K562 (cell line): ENCODE measurements around the gene YPEL3. TPM values are rescaled to one million over a fixed set of nuclear protein-coding genes. Genes with fewer than 3 reads are reported as not detected.

Experiments used
- ELF4 ChIP-seq: fragments of 450-650 bp; formaldehyde crosslinking; IDR thresholded peaks from 2 replicates; pipeline ENCODE4 v1.4.0; 2022; ENCODE audit warnings: missing genetic modification characterization
- FOSL1 ChIP-seq: fragments of 200-800 bp; sonication (Bioruptor generic); conservative IDR thresholded peaks from 2 replicates; pipeline ENCODE4 v1.6.1; 2016; ENCODE audit warnings: missing genetic modification characterization, missing compliant biosample characterization
- FOXJ3 ChIP-seq: sonication (generic); formaldehyde crosslinking; IDR thresholded peaks from 2 replicates; pipeline ENCODE4 v1.4.0; 2020; ENCODE audit warnings: mild to moderate bottlenecking, missing genetic modification reagents
- GABPA ChIP-seq: fragments of 200-800 bp; sonication (Bioruptor generic); conservative IDR thresholded peaks from 2 replicates; pipeline ENCODE4 v1.6.1; 2016; ENCODE audit warnings: low read depth, missing genetic modification characterization, missing compliant biosample characterization
- GABPB1 ChIP-seq: sonication (generic); formaldehyde crosslinking; IDR thresholded peaks from 2 replicates; pipeline ENCODE4 v1.8.0; 2022; ENCODE audit warnings: mild to moderate bottlenecking, missing genetic modification reagents
- JUND ChIP-seq, 2 experiments: IDR thresholded peaks; 2 replicates in 1 of 2; 3 replicates in 1 of 2; pipeline ENCODE4 v1.6.1; 2011; ENCODE audit warnings: borderline replicate concordance in 2 of 2, low read depth in 2 of 2, low read length in 2 of 2, improper control_type of control experiment in 1 of 2, missing biosample characterization in 1 of 2, missing genetic modification characterization in 1 of 2, missing genetic modification reagents in 1 of 2
- LCOR ChIP-seq: sonication (generic); formaldehyde crosslinking; IDR thresholded peaks from 2 replicates; pipeline ENCODE4 v1.8.0; 2022; ENCODE audit warnings: mild to moderate bottlenecking, missing genetic modification reagents
- MNT ChIP-seq, 2 experiments: fragments of 450-650 bp; conservative IDR thresholded peaks; 2 replicates each; pipeline ENCODE4 v1.6.1; 2017; ENCODE audit warnings: mild to moderate bottlenecking in 2 of 2, moderate library complexity in 2 of 2
- MTA1 ChIP-seq: fragments of 450-650 bp; IDR thresholded peaks from 2 replicates; pipeline ENCODE4 v1.6.1; 2017; ENCODE audit warnings: borderline replicate concordance
- NCOA1 ChIP-seq: fragments of 450-650 bp; IDR thresholded peaks from 2 replicates; pipeline ENCODE4 v1.6.1; 2016; ENCODE audit warnings: low read depth
- PCBP2 ChIP-seq: fragments of 200-400 bp; formaldehyde crosslinking; IDR thresholded peaks from 2 replicates; pipeline ENCODE4 v1.6.1; 2018; ENCODE audit warnings: low read length, low read depth, mild to moderate bottlenecking, moderate library complexity; ENCODE audit not compliant: poor library complexity, severe bottlenecking
- TCF7L2 ChIP-seq: fragments of 150-350 bp; IDR thresholded peaks from 2 replicates; pipeline ENCODE4 v1.6.1; 2016; ENCODE audit warnings: low read depth, mild to moderate bottlenecking, low read length, moderate library complexity
- U2AF2 ChIP-seq: fragments of 200-400 bp; formaldehyde crosslinking; optimal IDR thresholded peaks from 2 replicates; pipeline ENCODE3; 2017; ENCODE audit warnings: low read depth, mild to moderate bottlenecking, low read length
- XRCC4 ChIP-seq: IDR thresholded peaks from one replicate; pipeline ENCODE4 v1.6.1; 2011; ENCODE audit not compliant: insufficient read depth, insufficient read length; ENCODE audit errors: extremely low read depth
- YY1 ChIP-seq, 3 experiments: IDR thresholded peaks; 2 replicates each; pipeline ENCODE4 v1.6.1; 2011; ENCODE audit warnings: low read length in 2 of 3, mild to moderate bottlenecking in 2 of 3, moderate library complexity in 2 of 3, borderline replicate concordance in 1 of 3, control low read depth in 1 of 3, low read depth in 1 of 3; ENCODE audit not compliant: insufficient read depth in 3 of 3, insufficient replicate concordance in 2 of 3, control insufficient read depth in 1 of 3, insufficient read length in 1 of 3; ENCODE audit errors: extremely low read depth in 1 of 3
- ZSCAN32 ChIP-seq: fragments of 450-650 bp; formaldehyde crosslinking; IDR thresholded peaks from 2 replicates; pipeline ENCODE4 v1.4.0; 2020; ENCODE audit warnings: mild to moderate bottlenecking, moderate library complexity
- polyA plus RNA-seq, 8 experiments: library from polyadenylated mRNA; depleted of rRNA in 4 of 8; stranded (reverse) in 5 of 8; unstranded in 3 of 8; fragments of >200 nt; fragmentation: Nextera tagmentation in 2 of 8; fragmentation: Illumina TruSeq in 1 of 8; extraction: Ambion mirVana in 2 of 8; extraction: Trizol in 1 of 8; gene quantifications; 2 replicates each; pipeline versions ENCODE4 v1.2.1 to v1.2.3, GENCODE V29; 2011 to 2014; ENCODE audit warnings: inconsistent platforms in 1 of 8, missing spikeins in 1 of 8
- total RNA-seq, 7 experiments: library from RNA; depleted of rRNA in 6 of 7; stranded (reverse); fragments of >200 nt in 6 of 7; fragmentation: Illumina TruSeq in 2 of 7; extraction: Trizol in 2 of 7; gene quantifications; 2 replicates each; pipeline versions ENCODE4 v1.2.1 to v1.2.3, GENCODE V29; 2011 to 2021; ENCODE audit warnings: low replicate concordance in 1 of 7
- TF ChIP-seq, protein P1 (sequence below): fragments of 250-450 bp; sonication (Bioruptor Pico); IDR thresholded peaks from 2 replicates; pipeline ENCODE4 v1.4.0; 2020; ENCODE audit warnings: mild to moderate bottlenecking, moderate library complexity
- TF ChIP-seq, protein P2 (sequence below), 3 experiments: IDR thresholded peaks in 2 of 3; conservative IDR thresholded peaks in 1 of 3; 2 replicates each; pipeline ENCODE4 v1.5.1; 2011 to 2012; ENCODE audit warnings: low read length in 3 of 3, mild to moderate bottlenecking in 3 of 3, control low read depth in 2 of 3, improper control_type of control experiment in 1 of 3, inconsistent platforms in 1 of 3, low read depth in 1 of 3, mixed read lengths in 1 of 3, moderate library complexity in 1 of 3; ENCODE audit not compliant: insufficient read depth in 2 of 3

The YPEL3 gene
- total and polyA plus RNA-seq, 9 of the 15 experiments (the other 6 are each of a cell fraction or from before 2014, with no cell fraction given) = 0.41 to 15.0 (median 2.9) TPM

DNA sequence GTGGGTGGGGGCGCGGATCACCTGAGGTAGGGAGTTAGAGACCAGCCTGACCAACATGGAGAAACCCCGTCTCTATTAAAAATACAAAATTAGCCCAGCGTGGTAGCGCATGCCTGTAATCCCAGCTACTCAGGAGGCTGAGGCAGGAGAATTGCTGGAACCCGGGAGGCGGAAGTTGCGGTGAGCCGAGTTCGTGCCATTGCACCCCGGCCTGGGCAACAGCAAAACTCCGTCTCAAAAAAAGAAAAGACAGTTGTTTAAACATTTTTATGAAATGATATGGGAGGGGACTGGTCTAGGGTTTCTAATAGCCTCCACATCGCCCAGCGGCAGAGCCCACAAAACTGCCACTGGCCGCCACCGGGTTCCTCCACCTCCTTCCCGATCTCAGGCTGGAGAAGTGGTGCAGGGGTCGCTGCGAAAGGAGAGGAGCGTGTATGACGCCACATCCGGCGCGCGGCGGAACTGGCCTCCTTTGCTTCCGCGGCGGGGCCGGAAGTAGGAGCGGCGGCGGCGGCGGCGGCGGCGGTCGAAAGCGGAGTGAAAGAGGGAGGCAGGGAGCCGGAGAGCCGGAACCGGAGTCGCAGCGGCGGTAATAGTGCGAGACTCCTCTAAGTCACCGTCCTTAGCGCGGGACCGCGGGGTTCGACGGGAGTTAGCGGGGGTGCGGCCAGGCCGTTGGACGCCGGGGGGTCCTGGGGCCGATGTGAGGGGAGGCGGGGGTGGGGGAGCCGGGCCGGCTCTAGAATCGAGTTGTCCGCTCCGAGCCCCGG, 20.3 kb downstream of the YPEL3 start, which contains the start of gene PPP4C (continued):
- TF ChIP-seq TCF7L2 = no peak
- TF ChIP-seq, protein P1, sequence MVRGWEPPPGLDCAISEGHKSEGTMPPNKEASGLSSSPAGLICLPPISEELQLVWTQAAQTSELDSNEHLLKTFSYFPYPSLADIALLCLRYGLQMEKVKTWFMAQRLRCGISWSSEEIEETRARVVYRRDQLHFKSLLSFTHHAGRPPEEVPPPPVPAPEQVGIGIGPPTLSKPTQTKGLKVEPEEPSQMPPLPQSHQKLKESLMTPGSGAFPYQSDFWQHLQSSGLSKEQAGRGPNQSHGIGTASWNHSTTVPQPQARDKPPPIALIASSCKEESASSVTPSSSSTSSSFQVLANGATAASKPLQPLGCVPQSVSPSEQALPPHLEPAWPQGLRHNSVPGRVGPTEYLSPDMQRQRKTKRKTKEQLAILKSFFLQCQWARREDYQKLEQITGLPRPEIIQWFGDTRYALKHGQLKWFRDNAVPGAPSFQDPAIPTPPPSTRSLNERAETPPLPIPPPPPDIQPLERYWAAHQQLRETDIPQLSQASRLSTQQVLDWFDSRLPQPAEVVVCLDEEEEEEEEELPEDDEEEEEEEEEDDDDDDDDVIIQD = no peak
- TF ChIP-seq PCBP2 = no peak
- TF ChIP-seq FOSL1 (tag) = 0 out of 2 replicates have a peak, but pooled peaks have one; percentile 14
- peak; percentile 65 to 78 for TF ChIP-seq MNT (conservative IDR thresholded peaks at IDR 0.05)
- TF ChIP-seq, protein P2, sequence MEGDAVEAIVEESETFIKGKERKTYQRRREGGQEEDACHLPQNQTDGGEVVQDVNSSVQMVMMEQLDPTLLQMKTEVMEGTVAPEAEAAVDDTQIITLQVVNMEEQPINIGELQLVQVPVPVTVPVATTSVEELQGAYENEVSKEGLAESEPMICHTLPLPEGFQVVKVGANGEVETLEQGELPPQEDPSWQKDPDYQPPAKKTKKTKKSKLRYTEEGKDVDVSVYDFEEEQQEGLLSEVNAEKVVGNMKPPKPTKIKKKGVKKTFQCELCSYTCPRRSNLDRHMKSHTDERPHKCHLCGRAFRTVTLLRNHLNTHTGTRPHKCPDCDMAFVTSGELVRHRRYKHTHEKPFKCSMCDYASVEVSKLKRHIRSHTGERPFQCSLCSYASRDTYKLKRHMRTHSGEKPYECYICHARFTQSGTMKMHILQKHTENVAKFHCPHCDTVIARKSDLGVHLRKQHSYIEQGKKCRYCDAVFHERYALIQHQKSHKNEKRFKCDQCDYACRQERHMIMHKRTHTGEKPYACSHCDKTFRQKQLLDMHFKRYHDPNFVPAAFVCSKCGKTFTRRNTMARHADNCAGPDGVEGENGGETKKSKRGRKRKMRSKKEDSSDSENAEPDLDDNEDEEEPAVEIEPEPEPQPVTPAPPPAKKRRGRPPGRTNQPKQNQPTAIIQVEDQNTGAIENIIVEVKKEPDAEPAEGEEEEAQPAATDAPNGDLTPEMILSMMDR (IDR thresholded peaks at IDR 0.05 in 2 of 3, conservative IDR thresholded peaks at IDR 0.05 in 1 of 3; ENCODE audit: insufficient read depth in 2 of 3, low read depth in 1 of 3, low read length in 3 of 3) = 0 out of 6 replicates have a peak, but pooled peaks of 1 of the 3 experiments have one; percentile 8
- peak; percentile 27; the same call in 1 of the 2 replicates for TF ChIP-seq NCOA1
- TF ChIP-seq GABPA = peak; percentile 97
- TF ChIP-seq GABPB1 = peak; percentile 96
- TF ChIP-seq YY1 (IDR thresholded peaks at IDR 0.05; ENCODE audit: borderline replicate concordance in 1 of 3, control insufficient read depth in 1 of 3, extremely low read depth in 1 of 3, insufficient read depth in 3 of 3, insufficient read length in 1 of 3, insufficient replicate concordance in 2 of 3, low read depth in 1 of 3, low read length in 2 of 3) = peak in 2 of 3 experiments; percentile 15 to 53
- no peak for TF ChIP-seq LCOR
- TF ChIP-seq ZSCAN32 (CRISPR knock-in tag) = no peak
- peak; percentile 71 for TF ChIP-seq MTA1
- no peak for TF ChIP-seq U2AF2
- TF ChIP-seq ELF4 (CRISPR knock-in tag) = peak; percentile 42; the same call in 1 of the 2 replicates
- TF ChIP-seq JUND (IDR thresholded peaks at IDR 0.05; ENCODE audit: borderline replicate concordance, low read depth, low read length) = peak; percentile 60; the same call in 1 of the 2 replicates
- TF ChIP-seq JUND (tag; IDR thresholded peaks at IDR 0.05; ENCODE audit: borderline replicate concordance, low read depth, low read length) = peak; percentile 39; the same call in 1 of the 3 replicates
- TF ChIP-seq XRCC4 = no peak
- TF ChIP-seq FOXJ3 (CRISPR knock-in tag) = no peak
